ENCODE data around the gene PHF23.
A peak's percentile ranks its signal among the peaks of the same experiment; 100 is the strongest.
"Not testable (repeated sequence)": the region's sequence is repeated elsewhere in the genome, so short reads cannot be mapped to it uniquely, and the experiment has no call there.

The PHF23 gene

GRCh38 chr17:7249830-7250229 is 10.6 kb upstream of the PHF23 start:
- TF ChIP-seq CTCF (IDR thresholded peaks at IDR 0.05; ENCODE audit: low read depth, low read length) = no peak
- peak overlapping the region; percentile 94 for H3K4me3 ChIP-seq (ENCODE audit: low read depth, low read length)

- no peak for TF ChIP-seq CTCF (IDR thresholded peaks at IDR 0.05; ENCODE audit: low read depth, low read length)
- H3K4me3 ChIP-seq (ENCODE audit: low read depth, low read length) = no peak overlapping the region
Observed at GRCh38 chr17:7249214-7249613, 10.0 kb upstream of the PHF23 start.

GRCh38 chr17:7248796-7249195 is 9.5 kb upstream of the PHF23 start:
- no peak overlapping the region for H3K4me3 ChIP-seq (ENCODE audit: low read depth, low read length)
- TF ChIP-seq CTCF (IDR thresholded peaks at IDR 0.05; ENCODE audit: low read depth, low read length) = no peak

GRCh38 chr17:7246779-7247178 is 7.5 kb upstream of the PHF23 start:
- TF ChIP-seq CTCF (IDR thresholded peaks at IDR 0.05; ENCODE audit: low read depth, low read length) = no peak
- H3K4me3 ChIP-seq (ENCODE audit: low read depth, low read length) = no peak overlapping the region

GRCh38 chr17:7243838-7244237 is 4.6 kb upstream of the PHF23 start:
- H3K4me3 ChIP-seq (ENCODE audit: low read depth, low read length) = not testable (repeated sequence)

GRCh38 chr17:7243453-7243729 is 4.1 kb upstream of the PHF23 start:
- no peak for TF ChIP-seq CTCF (IDR thresholded peaks at IDR 0.05; ENCODE audit: low read depth, low read length)
- peak overlapping the region; percentile 92 for H3K4me3 ChIP-seq (ENCODE audit: low read depth, low read length)

- H3K4me3 ChIP-seq (ENCODE audit: low read depth, low read length) = peak overlapping the region; percentile 92
- no peak for TF ChIP-seq CTCF (IDR thresholded peaks at IDR 0.05; ENCODE audit: low read depth, low read length)
Observed at GRCh38 chr17:7242717-7243452, 3.6 kb upstream of the PHF23 start.
